ENCODE data around the gene ATRN.
A peak's percentile ranks its signal among the peaks of the same experiment; 100 is the strongest.

ATRN gene

GRCh38 chr20:3631534-3631933 lies 160.7 kb downstream of the ATRN start:
- DNase-seq: no peak

- no peak for DNase-seq
Measured at GRCh38 chr20:3632311-3633004, 161.6 kb downstream of the ATRN start.

- DNase-seq: no peak
Measured at GRCh38 chr20:3633913-3634478, 163.2 kb downstream of the ATRN start.

- DNase-seq: no peak
Measured at GRCh38 chr20:3635346-3635745, 164.5 kb downstream of the ATRN start.

GRCh38 chr20:3640259-3640658 lies 169.4 kb downstream of the ATRN start:
- no peak for DNase-seq

- DNase-seq: no peak
Measured at GRCh38 chr20:3645309-3646066, 174.7 kb downstream of the ATRN start.

- no peak for DNase-seq
Measured at GRCh38 chr20:3646067-3646440, 175.2 kb downstream of the ATRN start.

GRCh38 chr20:3646651-3647050 lies 175.8 kb downstream of the ATRN start:
- DNase-seq: no peak

- no peak for DNase-seq
Measured at GRCh38 chr20:3647473-3647872, 176.7 kb downstream of the ATRN start.

GRCh38 chr20:3648951-3649350 lies 178.1 kb downstream of the ATRN start:
- DNase-seq: no peak

GRCh38 chr20:3651204-3651962 lies 180.6 kb downstream of the ATRN start:
- no peak for DNase-seq

GRCh38 chr20:3652221-3652620 lies 181.4 kb downstream of the ATRN start:
- DNase-seq: peak; percentile 49

GRCh38 chr20:3652676-3653596 lies 182.1 kb downstream of the ATRN start:
- no peak for DNase-seq

GRCh38 chr20:3653921-3654320 lies 183.1 kb downstream of the ATRN start:
- DNase-seq: no peak

GRCh38 chr20:3654326-3655130 lies 183.7 kb downstream of the ATRN start:
- peak; percentile 31 for DNase-seq

- DNase-seq: no peak
Measured at GRCh38 chr20:3655131-3655405, 184.2 kb downstream of the ATRN start.

- no peak for DNase-seq
Measured at GRCh38 chr20:3658019-3658715, 187.3 kb downstream of the ATRN start.

- DNase-seq: no peak
Measured at GRCh38 chr20:3658716-3659491, 188.1 kb downstream of the ATRN start.

GRCh38 chr20:3659492-3660261 lies 188.9 kb downstream of the ATRN start:
- no peak for DNase-seq
